SIG-M5 treated with dmso at 0.1 percent for 504 hours (cell line): Measurements from ENCODE around the gene RPS17.

Experiments used
- DNase-seq: peaks from one replicate; lab custom pipeline; 2025; ENCODE audit not compliant: unreplicated experiment; lab: John Stamatoyannopoulos, UW

Gene RPS17

DNA sequence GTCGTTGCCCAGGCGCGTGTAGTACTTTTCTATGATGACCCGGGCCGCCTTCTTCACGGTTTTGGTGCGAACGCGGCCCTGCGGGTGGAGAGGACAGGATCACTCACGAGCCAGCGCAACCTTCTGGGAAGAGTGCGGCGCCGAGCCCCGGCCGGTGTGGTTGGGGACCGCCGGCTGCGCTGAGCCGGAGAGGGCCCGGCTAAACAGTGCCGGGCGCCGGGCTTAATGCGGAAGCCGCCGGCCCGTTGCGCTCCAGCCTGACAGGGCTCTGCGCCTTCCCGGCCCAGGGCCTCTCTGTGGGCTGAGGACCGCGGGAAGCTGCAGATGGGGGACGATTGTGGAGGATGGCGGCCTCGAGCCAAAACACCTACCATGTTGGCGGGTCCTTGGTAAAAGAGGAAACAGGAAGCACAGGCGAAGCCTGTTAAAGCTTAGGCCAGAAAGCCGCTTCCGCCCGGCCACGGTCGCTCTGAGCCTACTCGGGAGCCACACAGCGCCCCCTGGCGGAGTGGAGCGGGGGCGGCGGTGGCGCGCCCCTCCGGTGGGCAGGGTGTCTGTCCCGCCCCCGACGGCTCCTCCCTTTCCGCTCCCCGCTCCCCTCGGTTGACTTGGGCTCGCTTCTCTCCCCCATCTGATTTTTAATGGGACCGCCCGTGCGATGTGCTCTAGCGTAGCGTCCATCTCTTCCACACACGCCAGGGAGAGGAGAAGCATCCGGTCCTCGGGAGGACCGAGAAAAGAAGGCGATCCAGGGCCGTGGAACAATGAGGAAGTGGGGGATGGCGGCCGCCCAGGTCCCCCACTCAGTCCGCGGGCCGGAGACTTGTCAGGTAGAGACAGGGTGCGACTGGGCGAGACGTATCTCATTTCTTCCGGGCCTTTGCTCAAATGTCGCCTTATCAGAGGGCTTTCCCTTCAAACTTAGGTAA lies at the start of gene RPS17:
Gene RPS17, minus strand, starts transcription at position 403 of the 929 bp plus-strand sequence. Its CDS starts 29 bp downstream, at position 374.
- no peak for DNase-seq

GRCh38 chr15:82587805-82588204 lies 47.5 kb upstream of the RPS17 start:
- no peak for DNase-seq

DNA sequence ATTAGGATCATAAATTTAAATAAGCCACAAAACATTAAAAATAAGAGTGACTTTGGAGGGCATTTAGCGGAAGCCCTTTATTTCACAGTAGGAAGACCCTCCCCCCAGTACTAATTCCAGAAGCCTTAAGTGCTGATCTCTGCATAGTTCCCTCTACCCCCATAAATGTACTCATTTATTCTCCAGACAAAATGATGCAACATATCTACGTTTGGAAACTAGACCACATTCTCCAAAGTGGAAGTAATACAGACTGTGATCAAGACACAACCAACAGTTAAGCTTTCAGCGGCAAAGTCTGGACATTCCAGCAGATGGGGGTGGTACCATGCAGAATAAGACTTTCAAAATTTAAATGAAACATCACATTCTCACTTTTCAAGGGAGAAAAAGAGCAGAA lies 44.8 kb upstream of the RPS17 start:
- DNase-seq, result peak; percentile 26

DNA sequence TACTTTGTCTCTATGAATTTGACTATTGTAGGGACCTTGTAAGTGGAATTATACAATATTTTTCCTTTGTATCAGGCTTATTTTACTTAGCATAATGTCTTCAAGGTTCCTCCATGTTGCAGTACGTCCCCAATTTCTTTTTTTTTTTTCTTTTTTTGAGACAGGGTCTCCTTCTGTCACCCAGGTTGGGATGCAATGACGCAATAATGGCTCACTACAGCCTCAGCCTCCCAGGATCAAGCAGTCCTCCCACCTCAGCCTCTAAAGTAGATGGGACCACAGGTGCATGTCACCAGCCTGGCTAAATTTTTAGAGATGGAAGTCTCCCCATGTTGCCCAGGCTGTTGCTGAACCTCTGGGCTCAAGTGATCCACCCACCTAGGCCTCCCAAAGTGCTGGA lies 40.5 kb upstream of the RPS17 start:
- DNase-seq, result no peak

GRCh38 chr15:82575335-82575734 lies 35.1 kb upstream of the RPS17 start:
- no peak for DNase-seq

DNA sequence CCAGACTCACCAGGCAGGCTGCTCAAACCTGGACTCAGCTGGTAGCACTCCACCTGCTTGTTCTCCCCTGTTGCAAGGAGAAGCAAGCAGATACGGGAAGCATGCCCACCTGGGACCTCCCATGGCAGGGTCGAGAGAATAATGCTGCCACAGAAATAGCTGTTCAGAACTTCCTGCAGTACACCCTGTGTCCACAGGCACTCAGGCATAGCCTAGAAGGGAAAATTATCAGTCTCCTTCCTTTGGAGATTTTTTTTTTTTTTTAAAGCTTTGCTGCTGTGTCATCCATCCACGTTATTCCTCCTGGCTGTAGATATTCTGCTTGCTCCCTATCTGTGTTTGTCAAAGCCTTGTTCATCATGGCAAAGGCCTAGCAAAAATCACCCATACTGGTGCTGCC lies 32.7 kb upstream of the RPS17 start:
- DNase-seq, result no peak

DNA sequence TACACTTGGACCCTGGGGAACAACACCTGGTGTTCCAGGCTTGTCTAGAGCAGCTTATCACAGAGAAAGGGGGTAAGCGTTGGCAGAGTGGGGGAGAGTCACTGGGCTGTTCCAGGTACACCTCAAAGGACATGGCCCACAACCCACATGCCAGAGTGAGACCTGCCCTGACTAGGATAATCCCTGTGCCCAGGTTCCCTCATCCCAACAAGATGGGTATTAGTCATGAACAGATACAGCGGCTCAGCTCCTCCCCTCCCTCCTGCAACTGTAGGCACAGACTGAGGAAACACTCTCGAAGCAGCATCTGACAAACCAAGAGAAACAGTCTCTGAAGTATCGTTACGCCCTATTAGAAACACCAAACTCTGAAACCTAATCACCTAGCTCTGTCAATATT lies 32.1 kb upstream of the RPS17 start:
- no peak for DNase-seq

- no peak for DNase-seq
Measured at GRCh38 chr15:82571722-82572222, 31.5 kb upstream of the RPS17 start.

GRCh38 chr15:82570721-82571508 lies 30.7 kb upstream of the RPS17 start:
- DNase-seq, result no peak

GRCh38 chr15:82569834-82570233 lies 29.6 kb upstream of the RPS17 start:
- no peak for DNase-seq

DNA sequence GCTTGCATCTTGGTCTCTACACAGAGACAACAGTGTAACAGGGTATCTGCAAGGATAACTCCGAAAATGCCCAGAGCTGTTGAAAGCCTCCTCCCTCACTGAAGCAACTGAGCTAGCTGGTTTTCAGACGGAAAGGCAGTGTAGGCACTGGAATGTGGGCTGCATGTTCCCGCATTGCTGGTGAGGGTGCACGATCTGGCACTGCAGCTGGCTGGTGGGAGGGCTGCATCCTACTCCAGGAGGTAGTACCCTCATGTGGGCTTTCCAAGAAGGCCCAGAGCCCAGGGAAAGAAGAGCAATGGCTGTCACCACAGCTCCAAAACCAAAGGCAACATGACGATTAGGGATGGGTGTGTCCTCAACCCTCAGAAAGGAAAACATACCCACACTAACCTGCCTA lies 28.7 kb upstream of the RPS17 start:
- DNase-seq, result no peak

- DNase-seq, result no peak
Measured at GRCh38 chr15:82567661-82568060, 27.4 kb upstream of the RPS17 start.

DNA sequence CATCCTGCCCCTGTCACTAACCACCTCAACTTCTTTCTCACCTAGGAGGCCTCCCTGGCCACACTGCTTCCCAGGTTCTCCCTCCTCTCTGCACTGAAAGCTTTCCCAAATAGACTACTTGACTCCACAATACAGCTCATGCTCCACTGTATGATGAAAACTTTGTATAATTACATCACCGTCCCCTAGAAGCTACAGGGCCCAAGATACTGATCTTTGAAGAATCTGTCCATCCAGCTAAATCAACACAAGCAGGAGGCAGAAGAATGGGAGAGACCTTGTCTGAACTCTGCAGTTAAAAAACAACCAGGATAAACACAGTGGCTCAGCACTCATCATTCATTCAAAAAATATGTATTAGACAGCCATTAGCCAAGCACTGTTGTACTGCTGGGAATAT lies 26.4 kb upstream of the RPS17 start:
- no peak for DNase-seq

DNA sequence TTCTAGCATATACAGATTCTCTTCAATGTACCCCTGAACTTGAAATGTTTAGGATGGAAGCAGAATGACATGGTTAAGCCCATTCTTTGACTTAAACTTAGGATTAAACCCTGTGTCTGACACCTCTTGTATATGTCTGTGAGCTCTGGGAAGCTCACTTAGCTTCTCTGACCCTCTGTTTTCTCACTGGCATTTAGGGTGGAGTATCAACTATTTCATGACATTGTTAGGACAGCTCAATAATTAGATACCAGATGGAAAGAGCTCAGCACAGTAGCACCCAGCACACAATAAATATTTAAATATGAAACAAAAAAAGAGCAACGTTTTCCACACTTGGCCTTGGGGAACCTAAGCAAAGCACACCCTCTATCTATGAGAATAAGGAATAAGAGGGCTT lies 18.2 kb upstream of the RPS17 start:
- DNase-seq, result no peak

- no peak for DNase-seq
Measured at GRCh38 chr15:82556315-82557035, 16.2 kb upstream of the RPS17 start.

DNA sequence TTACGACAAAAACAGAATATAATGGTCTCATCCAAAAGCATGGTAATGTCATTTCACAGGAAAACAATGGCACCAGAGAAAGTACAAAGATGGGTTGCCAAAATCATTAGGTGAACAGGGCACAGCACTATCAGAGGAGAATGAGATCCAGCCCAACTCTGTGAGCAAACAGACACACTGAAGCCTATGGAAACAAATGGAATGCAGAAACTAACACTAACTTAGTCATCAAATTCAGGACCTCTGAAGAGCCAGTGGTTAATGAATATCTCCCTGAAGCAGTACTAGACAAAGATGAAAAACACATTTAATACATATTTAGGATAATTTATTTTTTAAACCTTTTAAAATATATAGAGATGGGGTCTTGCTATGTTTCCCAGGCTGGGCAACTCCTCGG lies 14.6 kb upstream of the RPS17 start:
- DNase-seq, result no peak

- no peak for DNase-seq
Measured at GRCh38 chr15:82554351-82554750, 14.1 kb upstream of the RPS17 start.

DNA sequence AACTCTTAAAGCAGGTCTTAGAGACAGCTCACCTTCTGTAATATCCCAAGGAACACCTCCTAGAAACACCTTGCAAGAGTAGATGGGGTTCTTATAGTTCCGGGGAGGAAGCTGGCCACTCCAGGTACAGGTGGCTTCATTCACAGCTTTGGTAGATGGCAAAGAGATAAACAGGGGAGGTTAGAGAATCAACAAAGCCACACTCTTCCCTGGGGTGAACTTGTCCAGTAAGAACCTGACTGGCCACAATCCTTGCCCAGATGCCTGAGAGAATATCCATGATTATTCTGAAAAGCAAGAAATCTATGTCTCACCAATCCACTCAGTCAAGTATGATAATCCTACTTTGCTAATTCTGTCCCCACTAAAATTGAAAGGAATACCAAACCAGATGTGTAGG lies 13.6 kb upstream of the RPS17 start:
- DNase-seq, result no peak

GRCh38 chr15:82552861-82553260 lies 12.6 kb upstream of the RPS17 start:
- DNase-seq, result no peak

- no peak for DNase-seq
Measured at GRCh38 chr15:82551646-82552247, 11.5 kb upstream of the RPS17 start.

GRCh38 chr15:82549199-82549665 lies 9.0 kb upstream of the RPS17 start:
- no peak for DNase-seq
